Measurements from ENCODE around the gene SETD2. TPM values are rescaled to one million over a fixed set of nuclear protein-coding genes. Genes with fewer than 3 reads are reported as not detected.
A peak's percentile ranks its signal among the peaks of the same experiment; 100 is the strongest.
"Not testable (repeated sequence)": the region's sequence is repeated elsewhere in the genome, so short reads cannot be mapped to it uniquely, and the experiment has no call there.

The SETD2 gene
- total and polyA plus RNA-seq, 2 donors (not counting 1 experiment from before 2014, with no cell fraction given) = 22.5 to 35.3 TPM

GRCh38 chr3:47194994-47195393 is 31.1 kb upstream of the SETD2 start:
- Histone ChIP-seq H3K4me3 (replicated peaks in 1 of 4; ENCODE audit: control extremely low read depth in 1 of 4, insufficient read depth in 1 of 4, low read depth in 3 of 4, low read length in 4 of 4) (no peak overlapping the region), H3K9me3 (ENCODE audit: control insufficient read depth, insufficient read depth, low read depth, low read length) (no peaks in the 10 kb centered on the region), H3K36me3 (ENCODE audit: control insufficient read depth, insufficient read depth, low read length) (no peaks in the 10 kb centered on the region), H3K4me1 (ENCODE audit: control insufficient read depth, extremely low read depth, insufficient read depth, low read length) (no peaks in the 10 kb centered on the region), H3K79me2 (ENCODE audit: control insufficient read depth, insufficient read depth, low read length) (no peaks in the 10 kb centered on the region), H3K27me3 (ENCODE audit: control insufficient read depth, insufficient read depth, low read length) (no peaks in the 10 kb centered on the region), H3K9ac (ENCODE audit: insufficient read depth, low read length) (no peak overlapping the region), H3K4me2 (ENCODE audit: extremely low read depth, insufficient read depth, low read length) (no peak overlapping the region), H2AFZ (ENCODE audit: low read length) (no peak overlapping the region), H4K20me1 (ENCODE audit: control insufficient read depth, extremely low read depth, insufficient read depth, low read length) (no peaks in the 10 kb centered on the region), H3K27ac (ENCODE audit: insufficient read depth, low read length) (no peak overlapping the region)
- TF ChIP-seq CTCF (conservative IDR thresholded peaks at IDR 0.05 in 1 of 2, IDR thresholded peaks at IDR 0.05 in 1 of 2; ENCODE audit: low read depth in 1 of 2, low read length in 2 of 2) (no peak), EZH2 (IDR thresholded peaks at IDR 0.05; ENCODE audit: low read length, missing control alignments) (no peak)
- DNase-seq (ENCODE audit: low read depth in 2 of 2) = no peak

GRCh38 chr3:47193871-47194859 is 30.3 kb upstream of the SETD2 start:
- Histone ChIP-seq H3K27ac (ENCODE audit: insufficient read depth, low read length) (no peak overlapping the region), H3K9me3 (ENCODE audit: control insufficient read depth, insufficient read depth, low read depth, low read length) (no peaks in the 10 kb centered on the region), H3K4me3 (replicated peaks in 1 of 4; ENCODE audit: control extremely low read depth in 1 of 4, insufficient read depth in 1 of 4, low read depth in 3 of 4, low read length in 4 of 4) (no peak overlapping the region), H3K9ac (ENCODE audit: insufficient read depth, low read length) (no peak overlapping the region), H3K36me3 (ENCODE audit: control insufficient read depth, insufficient read depth, low read length) (no peaks in the 10 kb centered on the region), H2AFZ (ENCODE audit: low read length) (no peak overlapping the region), H4K20me1 (ENCODE audit: control insufficient read depth, extremely low read depth, insufficient read depth, low read length) (no peaks in the 10 kb centered on the region), H3K27me3 (ENCODE audit: control insufficient read depth, insufficient read depth, low read length) (no peaks in the 10 kb centered on the region), H3K4me1 (ENCODE audit: control insufficient read depth, extremely low read depth, insufficient read depth, low read length) (no peaks in the 10 kb centered on the region), H3K79me2 (ENCODE audit: control insufficient read depth, insufficient read depth, low read length) (no peaks in the 10 kb centered on the region), H3K4me2 (ENCODE audit: extremely low read depth, insufficient read depth, low read length) (no peak overlapping the region)
- TF ChIP-seq CTCF (conservative IDR thresholded peaks at IDR 0.05 in 1 of 2, IDR thresholded peaks at IDR 0.05 in 1 of 2; ENCODE audit: low read depth in 1 of 2, low read length in 2 of 2) (no peak), EZH2 (IDR thresholded peaks at IDR 0.05; ENCODE audit: low read length, missing control alignments) (no peak)
- peak; percentile 1 to 60 for DNase-seq (ENCODE audit: low read depth in 2 of 2)

DNA sequence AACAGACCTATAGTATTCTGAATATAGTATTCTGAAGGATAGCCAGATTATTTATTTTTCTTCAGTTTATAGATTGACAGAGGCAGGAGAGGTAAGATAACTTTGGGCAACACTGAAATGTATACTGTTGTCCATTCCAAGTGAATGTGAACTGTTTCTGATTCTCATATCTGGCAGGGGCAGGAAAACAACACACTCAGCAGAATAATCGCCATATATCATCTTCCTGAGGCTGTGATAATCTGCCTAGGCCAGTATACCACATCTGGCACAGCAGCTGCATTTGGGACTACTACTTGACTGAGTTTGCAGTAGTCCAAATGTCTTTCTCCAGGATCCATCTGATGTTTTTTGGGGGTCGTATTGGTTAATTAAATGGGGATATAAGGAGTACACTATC is 22.4 kb upstream of the SETD2 start:
- no peaks in the 10 kb centered on the region for H3K36me3 ChIP-seq (ENCODE audit: control insufficient read depth, insufficient read depth, low read length)
- H3K9ac ChIP-seq (ENCODE audit: insufficient read depth, low read length) = no peak overlapping the region
- no peak overlapping the region for H3K27ac ChIP-seq (ENCODE audit: insufficient read depth, low read length)
- no peaks in the 10 kb centered on the region for H3K9me3 ChIP-seq (ENCODE audit: control insufficient read depth, insufficient read depth, low read depth, low read length)
- no peaks in the 10 kb centered on the region for H3K27me3 ChIP-seq (ENCODE audit: control insufficient read depth, insufficient read depth, low read length)
- DNase-seq (ENCODE audit: low read depth in 2 of 2) = no peak
- TF ChIP-seq EZH2 (IDR thresholded peaks at IDR 0.05; ENCODE audit: low read length, missing control alignments) = no peak
- TF ChIP-seq CTCF (conservative IDR thresholded peaks at IDR 0.05 in 1 of 2, IDR thresholded peaks at IDR 0.05 in 1 of 2; ENCODE audit: low read depth in 1 of 2, low read length in 2 of 2) = no peak
- no peak overlapping the region for H2AFZ ChIP-seq (ENCODE audit: low read length)
- no peaks in the 10 kb centered on the region for H3K4me1 ChIP-seq (ENCODE audit: control insufficient read depth, extremely low read depth, insufficient read depth, low read length)
- H3K4me2 ChIP-seq (ENCODE audit: extremely low read depth, insufficient read depth, low read length) = no peak overlapping the region
- no peaks in the 10 kb centered on the region for H4K20me1 ChIP-seq (ENCODE audit: control insufficient read depth, extremely low read depth, insufficient read depth, low read length)
- H3K79me2 ChIP-seq (ENCODE audit: control insufficient read depth, insufficient read depth, low read length) = no peaks in the 10 kb centered on the region
- H3K4me3 ChIP-seq (replicated peaks in 1 of 4; ENCODE audit: control extremely low read depth in 1 of 4, insufficient read depth in 1 of 4, low read depth in 3 of 4, low read length in 4 of 4) = no peak overlapping the region

DNA sequence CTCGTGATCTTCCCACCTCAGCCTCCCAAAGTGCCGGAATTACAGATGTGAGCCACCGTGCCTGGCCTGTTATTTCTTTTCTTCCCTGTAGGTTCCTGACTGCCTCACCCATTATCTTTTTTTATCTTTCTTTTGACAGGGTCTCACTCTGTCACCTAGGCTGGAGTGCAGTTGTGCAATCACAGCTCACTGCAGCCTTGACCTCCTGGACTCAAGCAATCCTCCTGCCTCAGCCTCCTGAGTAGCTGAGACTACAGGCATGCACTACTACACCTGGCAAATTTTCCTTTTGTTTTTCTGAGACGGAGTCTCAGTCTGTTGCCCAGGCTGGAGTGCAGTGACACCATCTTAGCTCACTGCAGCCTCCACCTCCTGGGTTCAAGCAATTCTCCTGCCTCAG is 17.8 kb upstream of the SETD2 start:
- not testable (repeated sequence) for H3K79me2 ChIP-seq (ENCODE audit: control insufficient read depth, insufficient read depth, low read length); H3K4me3 ChIP-seq (replicated peaks in 1 of 4; ENCODE audit: control extremely low read depth in 1 of 4, insufficient read depth in 1 of 4, low read depth in 3 of 4, low read length in 4 of 4); H3K27me3 ChIP-seq (ENCODE audit: control insufficient read depth, insufficient read depth, low read length); H3K4me2 ChIP-seq (ENCODE audit: extremely low read depth, insufficient read depth, low read length); H4K20me1 ChIP-seq (ENCODE audit: control insufficient read depth, extremely low read depth, insufficient read depth, low read length); H3K27ac ChIP-seq (ENCODE audit: insufficient read depth, low read length); H3K36me3 ChIP-seq (ENCODE audit: control insufficient read depth, insufficient read depth, low read length); H3K4me1 ChIP-seq (ENCODE audit: control insufficient read depth, extremely low read depth, insufficient read depth, low read length); H3K9me3 ChIP-seq (ENCODE audit: control insufficient read depth, insufficient read depth, low read depth, low read length); H2AFZ ChIP-seq (ENCODE audit: low read length); H3K9ac ChIP-seq (ENCODE audit: insufficient read depth, low read length); DNase-seq (ENCODE audit: low read depth in 2 of 2)

All from fibroblast of lung (primary cell).